A549 (cell line): ENCODE results near the gene TESPA1. TPM values are rescaled to one million over a fixed set of nuclear protein-coding genes. Genes with fewer than 3 reads are reported as not detected.

Experiments used
- ATAC-seq, 2 experiments: fragments of 200-7000 bp in 1 of 2; fragments of >200 bp in 1 of 2; cut with Nextera tagmentation in 1 of 2; cut with Tn5 transposase in 1 of 2; 3 replicates each; pipeline versions ENCODE4 v1.8.0 to v1.9.1; 2018 to 2020; ENCODE audit warnings: mild to moderate bottlenecking in 1 of 2, moderate library complexity in 1 of 2
- CTCF ChIA-PET: fragments of 300-600 bp; sonication (Branson Sonifier 250); formaldehyde crosslinking; extraction: SDS; loops from one replicate; lab custom pipeline; 2021; ENCODE audit warnings: antibody characterized with exemption, inconsistent platforms; lab: Yijun Ruan, JAX
- POLR2A ChIA-PET: fragments of 350-600 bp; formaldehyde crosslinking; extraction: SDS; loops from one replicate; lab custom pipeline; 2021; ENCODE audit warnings: antibody characterized with exemption, inconsistent platforms; lab: Yijun Ruan, JAX
- DNase-seq, 2 experiments: peaks; one replicate each; pipeline versions ENCODE4 v3.0.0 to v3.0.0-alpha.2; 2011 to 2016; ENCODE audit warnings: low read depth in 1 of 2, low spot score in 1 of 2
- FAIRE-seq: peaks from 2 replicates; lab custom pipeline; 2011; peaks lifted over from hg19 to GRCh38; lab: Jason Lieb, UNC
- H3K27ac ChIP-seq, 2 experiments: fragments of >200 bp; sonication (Bioruptor Twin); formaldehyde crosslinking; 3 replicates each; pipeline ENCODE4 v1.5.1; 2016 to 2017
- H3K4me1 ChIP-seq: fragments of >200 bp; sonication (Bioruptor Twin); formaldehyde crosslinking; 3 replicates; pipeline ENCODE4 v1.6.1; 2016
- H3K4me2 ChIP-seq: fragments of >200 bp; sonication (Bioruptor Twin); formaldehyde crosslinking; 3 replicates; pipeline ENCODE4 v1.6.1; 2016
- H3K4me3 ChIP-seq: fragments of >200 bp; sonication (Bioruptor Twin); formaldehyde crosslinking; 3 replicates; pipeline ENCODE4 v1.5.1; 2016
- H3K9me3 ChIP-seq: fragments of >200 bp; sonication (Bioruptor Twin); formaldehyde crosslinking; 3 replicates; pipeline ENCODE4 v1.6.1; 2016
- CEBPB ChIP-seq, 2 experiments: fragments of >200 bp in 1 of 2; sonication (Bioruptor Twin) in 1 of 2; formaldehyde crosslinking in 1 of 2; IDR thresholded peaks; 2 replicates each; pipeline ENCODE4 v1.6.1; 2012 to 2016
- EHMT2 ChIP-seq: fragments of 200-600 bp; sonication (generic); IDR thresholded peaks from 2 replicates; pipeline ENCODE4 v1.6.1; 2016; ENCODE audit warnings: antibody characterized with exemption, low read depth, mild to moderate bottlenecking, moderate library complexity
- ESRRA ChIP-seq: fragments of 150-350 bp; IDR thresholded peaks from 2 replicates; pipeline ENCODE4 v1.6.1; 2014; ENCODE audit warnings: mild to moderate bottlenecking, low read length, borderline replicate concordance
- GATA3 ChIP-seq: IDR thresholded peaks from 2 replicates; pipeline ENCODE4 v1.6.1; 2012; ENCODE audit warnings: borderline replicate concordance
- HOXA7 ChIP-seq: fragments of 250-450 bp; sonication (Bioruptor Pico); IDR thresholded peaks from 2 replicates; pipeline ENCODE4 v1.5.0; 2020; ENCODE audit warnings: mild to moderate bottlenecking, moderate library complexity
- HOXB5 ChIP-seq: fragments of 250-450 bp; sonication (Bioruptor Pico); IDR thresholded peaks from 2 replicates; pipeline ENCODE4 v1.5.0; 2020; ENCODE audit warnings: mild to moderate bottlenecking, moderate library complexity
- KDM1A ChIP-seq: fragments of 200-600 bp; sonication (generic); IDR thresholded peaks from 2 replicates; pipeline ENCODE4 v1.6.1; 2016; ENCODE audit warnings: low read depth, mild to moderate bottlenecking
- MAZ ChIP-seq: fragments of 150-350 bp; IDR thresholded peaks from 2 replicates; pipeline ENCODE4 v1.6.1; 2014; ENCODE audit warnings: antibody characterized with exemption, low read depth, low read length, borderline replicate concordance
- NPAS2 ChIP-seq: fragments of 250-450 bp; sonication (Bioruptor Pico); IDR thresholded peaks from 2 replicates; pipeline ENCODE4 v1.8.0; 2022; ENCODE audit warnings: mild to moderate bottlenecking, moderate library complexity, borderline replicate concordance
- NR3C1 ChIP-seq: fragments of >200 bp; sonication (Bioruptor Twin); formaldehyde crosslinking; IDR thresholded peaks from 3 replicates; pipeline ENCODE4 v1.6.1; 2017
- PHF8 ChIP-seq: fragments of 200-600 bp; sonication (generic); IDR thresholded peaks from 2 replicates; pipeline ENCODE4 v1.6.1; 2016; ENCODE audit warnings: low read depth, mild to moderate bottlenecking, antibody characterized with exemption, moderate library complexity, borderline replicate concordance
- POLR2A ChIP-seq: IDR thresholded peaks from 2 replicates; pipeline ENCODE4 v1.6.1; 2012; ENCODE audit warnings: mild to moderate bottlenecking, low read length
- RARB ChIP-seq: fragments of 250-450 bp; sonication (Bioruptor Pico); IDR thresholded peaks from 2 replicates; pipeline ENCODE4 v1.8.0; 2021; ENCODE audit warnings: mild to moderate bottlenecking, moderate library complexity
- SMC3 ChIP-seq: fragments of >200 bp; sonication (Bioruptor Twin); formaldehyde crosslinking; IDR thresholded peaks from 3 replicates; pipeline ENCODE4 v1.6.1; 2018; ENCODE audit warnings: inconsistent platforms
- ZC3H11A ChIP-seq: fragments of 450-650 bp; IDR thresholded peaks from 2 replicates; pipeline ENCODE4 v1.6.1; 2014; ENCODE audit warnings: antibody characterized with exemption, mild to moderate bottlenecking
- ZSCAN20 ChIP-seq: fragments of 250-450 bp; sonication (Bioruptor Pico); IDR thresholded peaks from 2 replicates; pipeline ENCODE4 v1.8.0; 2022; ENCODE audit warnings: mild to moderate bottlenecking, moderate library complexity
- WGBS: methylation state at CpG from one replicate; pipeline ENCODE4 v1.1.6; 2017; ENCODE audit errors: missing lambda C conversion rate; 5-methylcytosine and 5-hydroxymethylcytosine counted together
- polyA plus RNA-seq, 4 experiments: library from polyadenylated mRNA; depleted of rRNA in 3 of 4; stranded (reverse); fragments of >200 nt; fragmentation: RNase III in 1 of 4; extraction: RNeasy Plus Mini Kit Qiagen cat#74134 plus additional on column Dnase treatment in 1 of 4; gene quantifications; 2 replicates in 3 of 4; 3 replicates in 1 of 4; pipeline ENCODE4 v1.2.3, GENCODE V29; 2011 to 2017
- TF ChIP-seq, protein P1 (sequence below): fragments of 250-450 bp; sonication (Bioruptor Pico); IDR thresholded peaks from 2 replicates; pipeline ENCODE4 v1.5.0; 2021; ENCODE audit warnings: mild to moderate bottlenecking, moderate library complexity, borderline replicate concordance
- TF ChIP-seq, protein P2 (sequence below): fragments of >200 bp; sonication (Bioruptor Twin); formaldehyde crosslinking; IDR thresholded peaks from 3 replicates; pipeline ENCODE4 v1.5.1; 2016
- TF ChIP-seq, protein P3 (sequence below): fragments of 200-600 bp; sonication (generic); IDR thresholded peaks from 2 replicates; pipeline ENCODE4 v1.6.1; 2016; ENCODE audit warnings: antibody characterized with exemption, mild to moderate bottlenecking, moderate library complexity
- TF ChIP-seq, protein P4 (sequence below): fragments of 150-350 bp; IDR thresholded peaks from 2 replicates; pipeline ENCODE4 v1.6.1; 2014; ENCODE audit warnings: low read depth, mild to moderate bottlenecking, low read length
- TF ChIP-seq, protein P5 (sequence below): fragments of 450-650 bp; IDR thresholded peaks from 2 replicates; pipeline ENCODE4 v1.6.1; 2014; ENCODE audit warnings: antibody characterized with exemption

TESPA1 gene
- polyA plus RNA-seq, 2 of the 4 experiments (the other 2 are of a cell fraction) = not detected

DNA sequence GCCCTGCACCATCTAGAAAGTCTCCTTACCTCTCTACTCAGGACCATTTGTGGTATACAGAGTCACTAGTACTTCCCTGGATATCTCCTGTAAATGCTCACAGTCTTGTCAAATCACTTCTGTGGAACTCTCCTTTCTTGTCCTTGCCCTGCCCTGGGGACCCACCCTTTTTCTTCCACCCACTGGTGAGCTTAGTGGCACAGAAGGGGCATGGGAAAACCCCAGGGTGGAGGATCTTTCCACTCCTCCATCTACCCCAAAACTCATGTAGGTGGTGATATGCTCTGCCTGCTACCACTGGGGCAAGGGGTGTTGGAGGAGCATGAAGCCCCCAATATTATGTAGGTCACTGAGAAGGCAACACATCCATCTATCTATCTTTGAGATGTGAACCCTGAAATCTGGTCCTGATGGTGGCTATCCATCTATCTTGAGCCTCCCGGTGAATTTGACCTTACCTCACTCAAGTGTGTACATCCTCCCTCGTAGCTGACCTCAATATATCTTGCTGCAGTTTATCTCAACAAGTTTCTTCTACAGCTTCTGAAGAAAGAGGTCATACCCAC lies 943 bp downstream of the TESPA1 start (continued):
- TF ChIP-seq, protein P1, sequence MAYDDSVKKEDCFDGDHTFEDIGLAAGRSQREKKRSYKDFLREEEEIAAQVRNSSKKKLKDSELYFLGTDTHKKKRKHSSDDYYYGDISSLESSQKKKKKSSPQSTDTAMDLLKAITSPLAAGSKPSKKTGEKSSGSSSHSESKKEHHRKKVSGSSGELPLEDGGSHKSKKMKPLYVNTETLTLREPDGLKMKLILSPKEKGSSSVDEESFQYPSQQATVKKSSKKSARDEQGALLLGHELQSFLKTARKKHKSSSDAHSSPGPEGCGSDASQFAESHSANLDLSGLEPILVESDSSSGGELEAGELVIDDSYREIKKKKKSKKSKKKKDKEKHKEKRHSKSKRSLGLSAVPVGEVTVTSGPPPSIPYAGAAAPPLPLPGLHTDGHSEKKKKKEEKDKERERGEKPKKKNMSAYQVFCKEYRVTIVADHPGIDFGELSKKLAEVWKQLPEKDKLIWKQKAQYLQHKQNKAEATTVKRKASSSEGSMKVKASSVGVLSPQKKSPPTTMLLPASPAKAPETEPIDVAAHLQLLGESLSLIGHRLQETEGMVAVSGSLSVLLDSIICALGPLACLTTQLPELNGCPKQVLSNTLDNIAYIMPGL (CRISPR knock-in tag) = no peak
- TF ChIP-seq, protein P2, sequence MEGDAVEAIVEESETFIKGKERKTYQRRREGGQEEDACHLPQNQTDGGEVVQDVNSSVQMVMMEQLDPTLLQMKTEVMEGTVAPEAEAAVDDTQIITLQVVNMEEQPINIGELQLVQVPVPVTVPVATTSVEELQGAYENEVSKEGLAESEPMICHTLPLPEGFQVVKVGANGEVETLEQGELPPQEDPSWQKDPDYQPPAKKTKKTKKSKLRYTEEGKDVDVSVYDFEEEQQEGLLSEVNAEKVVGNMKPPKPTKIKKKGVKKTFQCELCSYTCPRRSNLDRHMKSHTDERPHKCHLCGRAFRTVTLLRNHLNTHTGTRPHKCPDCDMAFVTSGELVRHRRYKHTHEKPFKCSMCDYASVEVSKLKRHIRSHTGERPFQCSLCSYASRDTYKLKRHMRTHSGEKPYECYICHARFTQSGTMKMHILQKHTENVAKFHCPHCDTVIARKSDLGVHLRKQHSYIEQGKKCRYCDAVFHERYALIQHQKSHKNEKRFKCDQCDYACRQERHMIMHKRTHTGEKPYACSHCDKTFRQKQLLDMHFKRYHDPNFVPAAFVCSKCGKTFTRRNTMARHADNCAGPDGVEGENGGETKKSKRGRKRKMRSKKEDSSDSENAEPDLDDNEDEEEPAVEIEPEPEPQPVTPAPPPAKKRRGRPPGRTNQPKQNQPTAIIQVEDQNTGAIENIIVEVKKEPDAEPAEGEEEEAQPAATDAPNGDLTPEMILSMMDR = no peak

DNA sequence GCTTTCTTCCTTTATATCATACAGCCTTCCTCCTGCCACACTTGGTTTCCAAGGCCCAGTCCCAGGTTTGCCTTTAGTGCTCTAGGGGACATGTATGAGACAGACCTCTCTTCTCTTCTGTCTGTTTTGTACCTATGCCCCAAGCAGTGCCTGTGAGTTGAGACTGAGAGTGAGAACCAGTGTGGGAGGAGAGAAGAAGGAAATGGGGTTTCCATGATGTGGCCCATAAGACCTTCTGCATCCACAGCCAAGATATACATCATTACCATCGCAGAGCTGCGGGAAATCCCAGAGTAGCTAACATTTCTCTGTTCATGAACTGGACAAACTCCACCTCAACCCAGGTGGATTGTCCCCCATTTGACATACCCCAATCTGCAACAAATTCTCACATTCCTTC lies 2.8 kb downstream of the TESPA1 start:
- TF ChIP-seq SMC3 = no peak
- TF ChIP-seq, protein P3, sequence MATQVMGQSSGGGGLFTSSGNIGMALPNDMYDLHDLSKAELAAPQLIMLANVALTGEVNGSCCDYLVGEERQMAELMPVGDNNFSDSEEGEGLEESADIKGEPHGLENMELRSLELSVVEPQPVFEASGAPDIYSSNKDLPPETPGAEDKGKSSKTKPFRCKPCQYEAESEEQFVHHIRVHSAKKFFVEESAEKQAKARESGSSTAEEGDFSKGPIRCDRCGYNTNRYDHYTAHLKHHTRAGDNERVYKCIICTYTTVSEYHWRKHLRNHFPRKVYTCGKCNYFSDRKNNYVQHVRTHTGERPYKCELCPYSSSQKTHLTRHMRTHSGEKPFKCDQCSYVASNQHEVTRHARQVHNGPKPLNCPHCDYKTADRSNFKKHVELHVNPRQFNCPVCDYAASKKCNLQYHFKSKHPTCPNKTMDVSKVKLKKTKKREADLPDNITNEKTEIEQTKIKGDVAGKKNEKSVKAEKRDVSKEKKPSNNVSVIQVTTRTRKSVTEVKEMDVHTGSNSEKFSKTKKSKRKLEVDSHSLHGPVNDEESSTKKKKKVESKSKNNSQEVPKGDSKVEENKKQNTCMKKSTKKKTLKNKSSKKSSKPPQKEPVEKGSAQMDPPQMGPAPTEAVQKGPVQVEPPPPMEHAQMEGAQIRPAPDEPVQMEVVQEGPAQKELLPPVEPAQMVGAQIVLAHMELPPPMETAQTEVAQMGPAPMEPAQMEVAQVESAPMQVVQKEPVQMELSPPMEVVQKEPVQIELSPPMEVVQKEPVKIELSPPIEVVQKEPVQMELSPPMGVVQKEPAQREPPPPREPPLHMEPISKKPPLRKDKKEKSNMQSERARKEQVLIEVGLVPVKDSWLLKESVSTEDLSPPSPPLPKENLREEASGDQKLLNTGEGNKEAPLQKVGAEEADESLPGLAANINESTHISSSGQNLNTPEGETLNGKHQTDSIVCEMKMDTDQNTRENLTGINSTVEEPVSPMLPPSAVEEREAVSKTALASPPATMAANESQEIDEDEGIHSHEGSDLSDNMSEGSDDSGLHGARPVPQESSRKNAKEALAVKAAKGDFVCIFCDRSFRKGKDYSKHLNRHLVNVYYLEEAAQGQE = no peak
- no peak for TF ChIP-seq RARB
- TF ChIP-seq, all 56 proteins: peak for 0
- no peak for DNase-seq
- POLR2A ChIA-PET = no interaction called here
- ATAC-seq = no peak
- H3K27ac ChIP-seq = no peak overlapping the region
- no peak for FAIRE-seq
- 78% methylated on average over 2 of the region's 2 CpGs for WGBS
- H3K9me3 ChIP-seq = no peaks in the 10 kb centered on the region
- H3K4me2 ChIP-seq = no peak overlapping the region
- H3K4me3 ChIP-seq = no peak overlapping the region
- CTCF ChIA-PET = interaction anchor here (5.3 kb wide), 1 partner anchor 13 kb away, joined by 26 read pairs; no protein-coding TSS in a partner anchor
- no peaks in the 10 kb centered on the region for H3K4me1 ChIP-seq

DNA sequence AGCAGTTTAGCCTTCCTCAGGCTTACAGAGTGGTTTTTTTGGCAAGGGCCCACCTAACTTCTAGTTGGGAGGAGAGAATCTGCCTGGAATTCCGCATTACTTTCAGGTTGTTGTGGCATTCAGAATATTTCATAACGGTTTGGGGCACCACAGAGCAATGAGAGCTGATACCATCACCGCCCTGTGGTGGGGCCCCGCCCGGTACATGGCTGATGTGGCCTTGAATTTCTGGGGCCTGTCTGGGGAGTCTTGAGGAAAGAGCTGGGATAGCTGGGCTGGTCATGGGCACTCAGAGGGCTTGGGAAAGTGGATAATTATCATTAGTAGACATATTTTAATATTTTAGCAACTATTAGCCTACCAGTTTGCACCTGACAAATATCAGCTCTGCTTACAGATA lies 4.2 kb downstream of the TESPA1 start:
- TF ChIP-seq ZSCAN20 (CRISPR knock-in tag) (no peak), NPAS2 (no peak)
- TF ChIP-seq, protein P4, sequence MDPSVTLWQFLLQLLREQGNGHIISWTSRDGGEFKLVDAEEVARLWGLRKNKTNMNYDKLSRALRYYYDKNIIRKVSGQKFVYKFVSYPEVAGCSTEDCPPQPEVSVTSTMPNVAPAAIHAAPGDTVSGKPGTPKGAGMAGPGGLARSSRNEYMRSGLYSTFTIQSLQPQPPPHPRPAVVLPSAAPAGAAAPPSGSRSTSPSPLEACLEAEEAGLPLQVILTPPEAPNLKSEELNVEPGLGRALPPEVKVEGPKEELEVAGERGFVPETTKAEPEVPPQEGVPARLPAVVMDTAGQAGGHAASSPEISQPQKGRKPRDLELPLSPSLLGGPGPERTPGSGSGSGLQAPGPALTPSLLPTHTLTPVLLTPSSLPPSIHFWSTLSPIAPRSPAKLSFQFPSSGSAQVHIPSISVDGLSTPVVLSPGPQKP = no peak
- Histone ChIP-seq H3K4me1 (no peaks in the 10 kb centered on the region), H3K9me3 (no peaks in the 10 kb centered on the region), H3K27ac (no peak overlapping the region), H3K4me3 (no peak overlapping the region), H3K4me2 (no peak overlapping the region)
- WGBS = 27% methylated on average over 5 of the region's 5 CpGs
- DNase-seq (no peak), ATAC-seq (no peak), FAIRE-seq (no peak)
- ChIA-PET CTCF (interaction anchor here (0.5 to 2.0 kb wide), 3 partner anchors 13 to 733 kb away, joined by 3 to 18 read pairs (median 4); no protein-coding TSS in a partner anchor), POLR2A (no interaction called here)

DNA sequence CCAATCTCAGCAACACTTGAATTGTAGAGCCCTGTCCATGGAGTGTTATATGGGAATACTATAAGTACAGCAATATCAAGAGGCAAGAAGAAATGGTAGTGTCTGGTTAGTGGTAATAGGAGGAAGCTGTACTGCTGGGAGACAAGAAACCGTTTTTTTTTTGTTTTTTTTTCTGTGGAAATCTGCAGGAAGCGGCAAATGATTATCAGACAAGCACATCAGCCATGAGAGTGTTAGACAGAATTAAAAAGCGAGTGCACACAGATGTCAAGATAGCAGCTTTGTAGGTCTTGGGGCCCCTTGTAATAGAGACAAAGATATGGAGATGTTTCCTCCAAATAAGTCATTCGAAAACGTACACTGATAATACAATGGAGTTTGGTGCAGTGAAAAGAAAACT lies 6.7 kb downstream of the TESPA1 start:
- no peak for TF ChIP-seq NR3C1
- no peak for TF ChIP-seq ESRRA
- no peak for TF ChIP-seq POLR2A
- TF ChIP-seq SMC3 = no peak
- TF ChIP-seq, protein P4 = no peak
- TF ChIP-seq PHF8 = no peak
- TF ChIP-seq GATA3 = no peak
- TF ChIP-seq MAZ = no peak
- TF ChIP-seq, protein P5, sequence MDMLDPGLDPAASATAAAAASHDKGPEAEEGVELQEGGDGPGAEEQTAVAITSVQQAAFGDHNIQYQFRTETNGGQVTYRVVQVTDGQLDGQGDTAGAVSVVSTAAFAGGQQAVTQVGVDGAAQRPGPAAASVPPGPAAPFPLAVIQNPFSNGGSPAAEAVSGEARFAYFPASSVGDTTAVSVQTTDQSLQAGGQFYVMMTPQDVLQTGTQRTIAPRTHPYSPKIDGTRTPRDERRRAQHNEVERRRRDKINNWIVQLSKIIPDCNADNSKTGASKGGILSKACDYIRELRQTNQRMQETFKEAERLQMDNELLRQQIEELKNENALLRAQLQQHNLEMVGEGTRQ = no peak
- no peak for TF ChIP-seq KDM1A
- TF ChIP-seq CEBPB (IDR thresholded peaks at IDR 0.05) = no peak
- TF ChIP-seq HOXB5 = no peak
- TF ChIP-seq ZC3H11A = no peak
- no peak for TF ChIP-seq EHMT2
- TF ChIP-seq HOXA7 (CRISPR knock-in tag) = no peak
- no peaks in the 10 kb centered on the region for H3K9me3 ChIP-seq
- ChIA-PET POLR2A (no interaction called here), CTCF (interaction anchor here (0.6 to 1.6 kb wide), 4 partner anchors 15 to 512 kb away, joined by 3 to 6 read pairs (median 3); no protein-coding TSS in a partner anchor)
- DNase-seq (no peak), ATAC-seq (no peak), FAIRE-seq (no peak)
- no peaks in the 10 kb centered on the region for H3K4me1 ChIP-seq
- H3K4me2 ChIP-seq = no peak overlapping the region
- 26% methylated on average over 5 of the region's 5 CpGs for whole genome bisulfite sequencing
- no peak overlapping the region for H3K27ac ChIP-seq
- no peak overlapping the region for H3K4me3 ChIP-seq
